NCI-H524 treated with DMSO at 0.1 percent for 48 hours (cell line): Measurements from ENCODE around the gene SEC23A.

ENCODE experiments used
- DNase-seq: peaks from one replicate; lab custom pipeline; 2025; lab: John Stamatoyannopoulos, UW

Gene SEC23A

DNA sequence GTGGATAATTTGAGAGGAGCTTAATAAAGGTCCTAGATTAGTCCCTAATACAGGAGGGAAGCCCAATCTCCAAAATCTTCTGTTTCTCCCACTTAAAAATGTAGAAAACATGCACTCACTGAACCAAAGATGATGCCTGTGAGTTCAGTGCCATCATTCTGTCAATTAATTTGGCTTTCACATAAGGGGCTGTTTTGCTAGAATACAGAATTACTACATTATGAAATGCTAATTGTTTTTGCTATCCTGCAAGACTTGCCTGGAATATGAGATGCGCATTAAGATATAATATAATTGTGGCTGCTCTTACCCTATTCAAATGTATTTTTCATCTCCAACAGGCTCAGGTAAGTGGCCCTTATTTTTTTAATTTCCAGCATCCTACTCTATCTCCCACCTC, 111.7 kb downstream of the SEC23A start:
- DNase-seq = no peak

DNA sequence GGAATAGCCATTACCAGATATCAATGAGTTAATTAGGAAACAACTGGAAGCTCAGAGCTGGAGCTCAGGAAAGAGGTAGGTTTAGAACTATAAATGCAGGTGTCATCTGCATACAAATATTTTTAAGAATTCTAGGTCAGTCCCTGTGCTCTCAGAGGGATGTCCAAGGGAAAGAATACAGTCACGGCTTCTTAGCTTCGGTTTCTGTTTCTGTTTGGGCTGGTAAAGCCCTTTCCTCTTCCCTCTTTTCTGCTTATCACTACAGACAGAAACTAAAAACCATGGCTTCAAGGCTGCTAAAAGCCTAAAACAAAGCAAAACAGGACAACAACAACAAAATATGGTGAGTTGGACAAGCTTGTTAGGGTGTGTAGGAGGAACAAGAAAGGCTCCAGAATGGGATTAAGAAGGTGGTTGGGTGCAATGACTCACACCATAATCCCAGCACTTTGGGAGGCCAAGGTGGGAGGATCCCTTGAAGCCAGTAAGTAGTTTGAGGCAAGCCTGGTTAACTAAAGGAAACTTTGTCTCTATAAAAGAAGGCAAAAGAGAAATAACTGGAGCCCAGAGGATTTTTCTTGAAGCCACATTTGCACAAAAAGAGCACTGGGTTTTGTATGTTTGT, 113.0 kb downstream of the SEC23A start:
- no peak for DNase-seq

- no peak for DNase-seq
Measured at GRCh38 chr14:38987781-38988180, 115.3 kb downstream of the SEC23A start.

DNA sequence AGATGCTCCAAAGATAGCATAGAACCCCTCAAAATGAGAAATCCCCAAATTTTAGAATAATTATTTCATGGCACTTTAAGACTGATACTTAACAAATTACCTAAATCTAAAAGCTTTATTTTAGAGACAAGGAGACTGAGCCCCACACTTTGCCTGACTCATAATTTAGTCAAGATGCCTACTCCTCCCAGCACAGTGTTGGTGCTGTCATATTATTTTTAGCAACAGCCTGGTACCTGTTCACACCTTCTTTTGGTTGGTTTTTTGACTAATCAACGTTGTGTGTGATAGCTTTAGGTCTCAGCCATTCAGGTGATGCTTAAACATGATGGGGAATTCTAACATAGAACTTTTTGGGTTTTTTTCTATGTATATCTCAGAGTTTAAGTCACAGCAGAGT, 120.2 kb downstream of the SEC23A start:
- no peak for DNase-seq

- DNase-seq = no peak
Measured at GRCh38 chr14:38982278-38982677, 120.8 kb downstream of the SEC23A start.
